Keratinocyte (primary cell): ENCODE measurements around the gene PDCD7.

ENCODE experiments used
- CTCF ChIP-seq, 3 experiments: IDR thresholded peaks in 1 of 3; conservative IDR thresholded peaks in 1 of 3; optimal IDR thresholded peaks in 1 of 3; 2 replicates in 2 of 3; 3 replicates in 1 of 3; pipeline versions ENCODE3 to v1.5.1; 2011; ENCODE audit warnings: low read length in 3 of 3, mild to moderate bottlenecking in 3 of 3, moderate library complexity in 2 of 3, control low read depth in 1 of 3, inconsistent platforms in 1 of 3; ENCODE audit not compliant: insufficient read depth in 2 of 3; ENCODE audit errors: extremely low read depth in 1 of 3
- EZH2 ChIP-seq: IDR thresholded peaks from one replicate; pipeline ENCODE4 v1.6.1; 2012; ENCODE audit warnings: inconsistent platforms, mild to moderate bottlenecking, low read length, moderate library complexity

DNA sequence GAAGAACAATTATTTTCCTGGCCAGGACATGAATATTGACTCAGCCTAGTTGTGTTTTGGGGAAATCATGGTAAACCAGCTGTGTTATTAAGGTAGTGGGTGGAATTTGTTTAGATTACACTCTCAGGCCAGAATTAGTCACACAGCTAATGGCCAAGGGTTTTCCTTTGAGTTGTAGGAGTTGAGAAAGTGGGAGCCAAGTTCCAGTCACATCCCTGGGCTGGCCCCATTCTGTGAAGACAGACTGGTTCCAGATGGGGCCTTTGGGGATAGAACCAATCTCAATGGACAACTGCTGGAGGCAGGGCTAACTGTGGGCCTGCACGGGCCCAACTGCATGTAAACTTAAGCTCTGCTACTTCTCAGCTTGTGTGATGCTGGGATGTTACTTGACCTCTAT, 64.4 kb downstream of the PDCD7 start:
- TF ChIP-seq CTCF (optimal IDR thresholded peaks at IDR 0.05 in 1 of 3, IDR thresholded peaks at IDR 0.05 in 1 of 3, conservative IDR thresholded peaks at IDR 0.05 in 1 of 3; ENCODE audit: extremely low read depth in 1 of 3, insufficient read depth in 2 of 3, low read length in 3 of 3) = no peak
- no peak for TF ChIP-seq EZH2
